ENCODE results near the gene OMA1. TPM values are rescaled to one million over a fixed set of nuclear protein-coding genes. Genes with fewer than 3 reads are reported as not detected.

Gene OMA1
- total and polyA plus RNA-seq, 8 donors = 8.9 to 28.5 (median 14.7) TPM

GRCh38 chr1:58524353-58524945 is 22.1 kb downstream of the OMA1 start:
- DNase-seq = no peak
- no peak for TF ChIP-seq CTCF (IDR thresholded peaks at IDR 0.05)
- Histone ChIP-seq H3K4me1 (peaks cover 0 to 6% (median 0%) of the 10 kb centered on the region in 3 donors), H3K27me3 (no peaks in the 10 kb centered on the region), H3K36me3 (no peaks in the 10 kb centered on the region), H3K9me3 (no peaks in the 10 kb centered on the region), H3K4me3 (no peak overlapping the region), H3K27ac (no peak overlapping the region)
- intact Hi-C loops (cut with DNase I) = no loop called here
- FAIRE-seq = no peak
- WGBS, 2 donors = 70 to 74% methylated on average over 3 of the region's 3 CpGs
- ATAC-seq = no peak

DNA sequence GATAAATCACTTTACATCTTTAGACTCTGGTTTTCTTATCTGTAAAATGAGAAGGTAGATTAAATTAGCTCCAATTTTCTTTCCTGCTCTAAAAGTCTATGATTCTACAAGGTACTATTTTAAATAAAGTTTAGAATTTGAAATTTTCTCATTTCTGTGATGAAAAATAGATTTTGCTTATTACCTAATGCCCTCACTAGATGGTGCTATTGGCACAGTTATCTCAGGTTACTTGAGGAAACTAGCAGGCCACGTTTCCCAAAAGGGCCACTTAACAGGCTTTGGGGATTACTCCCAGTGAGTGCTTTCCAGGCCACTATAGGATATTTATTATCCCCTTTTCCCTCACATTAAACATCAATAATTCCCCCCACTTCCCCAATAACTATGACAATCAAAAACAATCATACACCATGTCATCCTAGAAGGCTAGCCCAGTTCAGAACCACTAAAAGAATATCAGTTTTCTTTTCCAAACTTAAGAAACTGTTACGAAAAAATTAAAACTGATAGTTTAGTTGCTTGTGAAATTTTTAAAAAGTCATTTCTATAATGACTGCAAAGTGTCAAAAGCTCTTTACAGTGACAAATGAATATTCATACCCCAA is 30.6 kb downstream of the OMA1 start:
- DNase-seq = peak in 3 of 6 donors; percentile 13 to 37 (median 29)
- intact Hi-C loops (cut with DNase I) = loop anchor here in 2 of 3 donors (2.0 to 5.0 kb wide), 3 partner anchors 136 to 241 kb away; no protein-coding TSS in a partner anchor

GRCh38 chr1:58513956-58514355 is 32.6 kb downstream of the OMA1 start:
- no peak overlapping the region for H3K4me3 ChIP-seq
- TF ChIP-seq CTCF (IDR thresholded peaks at IDR 0.05) = no peak
- intact Hi-C loops (cut with DNase I) = no loop called here
- no peak overlapping the region for H3K27ac ChIP-seq
- H3K36me3 ChIP-seq = no peaks in the 10 kb centered on the region
- ATAC-seq = no peak
- no peak for FAIRE-seq
- H3K9me3 ChIP-seq = no peaks in the 10 kb centered on the region
- no peaks in the 10 kb centered on the region for H3K4me1 ChIP-seq
- DNase-seq = no peak
- no peaks in the 10 kb centered on the region for H3K27me3 ChIP-seq

More for the DNA sequence above, 30.6 kb downstream of the OMA1 start:
- peak; percentile 56 to 94 (median 91) for ATAC-seq
- FAIRE-seq = peak; percentile 95
- TF ChIP-seq CTCF (IDR thresholded peaks at IDR 0.05) = peak in 3 of 4 donors; percentile 25 to 54 (median 43)
- Histone ChIP-seq H3K4me1 (no peaks in the 10 kb centered on the region), H3K27ac (no peak overlapping the region), H3K9me3 (no peaks in the 10 kb centered on the region), H3K27me3 (no peaks in the 10 kb centered on the region), H3K36me3 (no peaks in the 10 kb centered on the region), H3K4me3 (no peak overlapping the region)
- 24 to 39% methylated on average over 2 of the region's 2 CpGs for WGBS, 2 donors

GRCh38 chr1:58508629-58509028 is 37.9 kb downstream of the OMA1 start:
- no peak overlapping the region for H3K27ac ChIP-seq
- WGBS, 2 donors = 71 to 77% methylated on average over 3 of the region's 3 CpGs
- DNase-seq (no peak), ATAC-seq (no peak), FAIRE-seq (no peak)
- no peak overlapping the region for H3K4me3 ChIP-seq
- no peaks in the 10 kb centered on the region for H3K27me3 ChIP-seq
- H3K9me3 ChIP-seq = no peaks in the 10 kb centered on the region
- TF ChIP-seq CTCF (IDR thresholded peaks at IDR 0.05) = no peak
- H3K4me1 ChIP-seq = no peaks in the 10 kb centered on the region
- intact Hi-C loops (cut with DNase I) = no loop called here
- no peaks in the 10 kb centered on the region for H3K36me3 ChIP-seq

GRCh38 chr1:58505286-58505685 is 41.2 kb downstream of the OMA1 start:
- TF ChIP-seq CTCF (IDR thresholded peaks at IDR 0.05) = no peak
- Histone ChIP-seq H3K4me3 (no peak overlapping the region), H3K4me1 (no peaks in the 10 kb centered on the region), H3K27ac (no peak overlapping the region), H3K36me3 (peaks cover 0 to 3% (median 0%) of the 10 kb centered on the region in 3 donors), H3K9me3 (no peaks in the 10 kb centered on the region), H3K27me3 (no peaks in the 10 kb centered on the region)
- 80 to 93% methylated on average over 4 of the region's 4 CpGs for WGBS, 2 donors
- DNase-seq (no peak), FAIRE-seq (no peak), ATAC-seq (no peak)
- intact Hi-C loops (cut with DNase I) = no loop called here
